Gastrocnemius medialis (tissue), 4 donors: Measurements from ENCODE around the gene KCNH2.

Experiments
- POLR2A ChIP-seq, 2 donors: fragments of 450-650 bp; IDR thresholded peaks; one replicate each; pipeline ENCODE4 v1.6.1; 2017; ENCODE audit warnings: antibody characterized with exemption in 2 of 2, mild to moderate bottlenecking in 2 of 2, moderate library complexity in 2 of 2
- TF ChIP-seq, protein P1 (sequence below), 5 experiments: fragments of 450-650 bp in 3 of 5; fragments of 200-600 bp in 2 of 5; sonication (generic) in 2 of 5; IDR thresholded peaks in 4 of 5; conservative IDR thresholded peaks in 1 of 5; 1 replicate in 4 of 5; 2 replicates in 1 of 5; pipeline ENCODE4 v1.5.1; 2016 to 2019; ENCODE audit warnings: antibody characterized with exemption in 5 of 5, mild to moderate bottlenecking in 3 of 5, moderate library complexity in 3 of 5

GRCh38 chr7:150964593-150965111, 13.5 kb downstream of the KCNH2 start:
- TF ChIP-seq POLR2A (IDR thresholded peaks at IDR 0.05): no peak
- TF ChIP-seq, protein P1, sequence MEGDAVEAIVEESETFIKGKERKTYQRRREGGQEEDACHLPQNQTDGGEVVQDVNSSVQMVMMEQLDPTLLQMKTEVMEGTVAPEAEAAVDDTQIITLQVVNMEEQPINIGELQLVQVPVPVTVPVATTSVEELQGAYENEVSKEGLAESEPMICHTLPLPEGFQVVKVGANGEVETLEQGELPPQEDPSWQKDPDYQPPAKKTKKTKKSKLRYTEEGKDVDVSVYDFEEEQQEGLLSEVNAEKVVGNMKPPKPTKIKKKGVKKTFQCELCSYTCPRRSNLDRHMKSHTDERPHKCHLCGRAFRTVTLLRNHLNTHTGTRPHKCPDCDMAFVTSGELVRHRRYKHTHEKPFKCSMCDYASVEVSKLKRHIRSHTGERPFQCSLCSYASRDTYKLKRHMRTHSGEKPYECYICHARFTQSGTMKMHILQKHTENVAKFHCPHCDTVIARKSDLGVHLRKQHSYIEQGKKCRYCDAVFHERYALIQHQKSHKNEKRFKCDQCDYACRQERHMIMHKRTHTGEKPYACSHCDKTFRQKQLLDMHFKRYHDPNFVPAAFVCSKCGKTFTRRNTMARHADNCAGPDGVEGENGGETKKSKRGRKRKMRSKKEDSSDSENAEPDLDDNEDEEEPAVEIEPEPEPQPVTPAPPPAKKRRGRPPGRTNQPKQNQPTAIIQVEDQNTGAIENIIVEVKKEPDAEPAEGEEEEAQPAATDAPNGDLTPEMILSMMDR (IDR thresholded peaks at IDR 0.05 in 4 of 5, conservative IDR thresholded peaks at IDR 0.05 in 1 of 5): peak in 1 of 5 experiments; percentile 10
